ENCODE results near the gene BICDL1. TPM values are rescaled to one million over a fixed set of nuclear protein-coding genes. Genes with fewer than 3 reads are reported as not detected.
"Not testable (repeated sequence)": the region's sequence is repeated elsewhere in the genome, so short reads cannot be mapped to it uniquely, and the experiment has no call there.

BICDL1 gene
- total RNA-seq, 4 donors from 2014 or later = 58.6 to 219 (median 61.6) TPM; not detected in 1

DNA sequence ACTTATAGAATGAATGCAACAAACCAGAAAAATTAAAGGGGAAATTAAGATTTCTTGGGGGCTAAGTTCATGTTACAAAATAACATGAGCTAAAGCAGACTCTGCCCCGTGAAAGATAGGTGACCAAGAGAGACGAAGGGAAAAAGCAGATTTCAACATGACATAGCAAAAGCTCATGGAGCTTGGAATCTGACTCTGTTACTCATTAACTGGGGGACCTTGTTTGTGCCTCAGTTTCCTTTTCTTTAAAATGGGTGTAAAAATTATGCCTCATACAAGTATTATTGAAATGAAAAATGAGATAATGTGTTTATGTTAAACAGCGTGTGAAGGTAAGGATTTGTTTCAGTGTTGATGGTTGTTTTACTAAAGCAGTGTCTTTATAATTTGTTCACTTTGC lies 11.5 kb downstream of the BICDL1 start:
- TF ChIP-seq CTCF (IDR thresholded peaks at IDR 0.05) = no peak
- no peak for ATAC-seq (ENCODE audit: low FRiP score)
- no peak for DNase-seq (ENCODE audit: low spot score)

DNA sequence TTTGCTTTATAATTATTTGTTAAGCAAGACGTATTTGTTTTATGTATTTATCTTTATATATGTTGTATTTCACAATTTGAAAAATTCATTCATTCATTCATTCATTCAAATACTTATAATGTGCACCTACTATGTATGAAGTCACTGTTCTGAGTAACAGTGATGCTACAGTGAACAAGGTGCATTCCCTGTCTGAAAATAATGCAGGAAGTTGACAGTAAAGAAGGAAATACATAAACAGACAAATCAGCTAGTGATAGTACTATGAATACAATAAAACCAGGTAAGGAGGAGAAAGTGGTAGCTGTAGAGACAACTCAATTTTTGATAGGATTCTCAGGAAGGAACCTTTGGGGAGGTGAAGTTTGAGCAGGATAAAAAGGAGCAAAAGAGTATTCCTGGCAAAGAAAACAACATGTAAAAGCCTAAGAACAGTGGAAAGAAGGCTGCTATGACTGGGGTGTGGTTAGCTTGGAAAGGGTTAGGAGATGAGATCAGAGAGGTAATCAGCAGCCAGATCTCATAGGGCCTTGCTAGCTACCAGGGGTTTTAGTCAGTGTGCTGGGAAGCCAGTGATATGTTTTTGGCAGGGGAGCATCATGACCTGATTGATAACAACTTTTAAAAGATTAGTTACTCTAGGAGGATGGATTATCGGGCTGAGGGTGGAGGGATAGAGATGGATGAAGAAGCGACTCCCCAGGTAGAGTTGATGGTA lies 17.4 kb downstream of the BICDL1 start:
- no peak for TF ChIP-seq CTCF (IDR thresholded peaks at IDR 0.05)
- ATAC-seq (ENCODE audit: low FRiP score) (peak; percentile 34), DNase-seq (ENCODE audit: low spot score) (no peak)

- ATAC-seq (ENCODE audit: low FRiP score) (no peak), DNase-seq (ENCODE audit: low spot score) (no peak)
- no peak for TF ChIP-seq CTCF (IDR thresholded peaks at IDR 0.05)
Measured at GRCh38 chr12:120007272-120007671, 18.2 kb downstream of the BICDL1 start.

DNA sequence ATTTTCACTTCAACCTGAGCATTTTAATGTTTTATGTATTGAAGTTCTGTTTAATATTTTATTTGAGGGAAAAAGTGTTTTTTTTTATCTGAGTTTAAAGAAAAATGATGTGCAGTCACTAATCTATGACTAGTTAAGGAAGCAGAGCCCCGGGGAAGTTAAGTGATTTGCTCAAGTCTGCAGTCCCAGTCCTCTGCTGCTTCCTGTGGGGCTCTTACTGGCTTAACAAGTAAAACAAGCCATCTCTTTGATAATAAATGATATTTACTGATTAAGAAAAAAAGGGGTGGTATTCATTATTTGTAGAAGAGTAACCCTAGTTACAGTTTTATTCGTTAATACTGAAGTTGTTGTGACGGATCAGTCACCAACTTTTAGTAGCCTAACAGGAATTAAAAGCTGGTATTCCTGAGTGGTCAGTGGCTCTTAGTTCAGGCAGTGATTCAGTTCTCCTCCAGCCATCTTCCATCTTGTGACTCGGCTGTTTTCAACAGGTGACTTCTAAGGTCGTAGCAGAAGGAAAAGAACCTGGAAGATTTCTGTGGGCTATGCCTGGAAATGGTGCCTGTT lies 21.7 kb downstream of the BICDL1 start:
- TF ChIP-seq CTCF (IDR thresholded peaks at IDR 0.05) = no peak
- no peak for DNase-seq (ENCODE audit: low spot score)
- ATAC-seq (ENCODE audit: low FRiP score) = no peak

- no peak for DNase-seq (ENCODE audit: low spot score)
- no peak for ATAC-seq (ENCODE audit: low FRiP score)
- no peak for TF ChIP-seq CTCF (IDR thresholded peaks at IDR 0.05)
Measured at GRCh38 chr12:120012067-120012621, 23.1 kb downstream of the BICDL1 start.

DNA sequence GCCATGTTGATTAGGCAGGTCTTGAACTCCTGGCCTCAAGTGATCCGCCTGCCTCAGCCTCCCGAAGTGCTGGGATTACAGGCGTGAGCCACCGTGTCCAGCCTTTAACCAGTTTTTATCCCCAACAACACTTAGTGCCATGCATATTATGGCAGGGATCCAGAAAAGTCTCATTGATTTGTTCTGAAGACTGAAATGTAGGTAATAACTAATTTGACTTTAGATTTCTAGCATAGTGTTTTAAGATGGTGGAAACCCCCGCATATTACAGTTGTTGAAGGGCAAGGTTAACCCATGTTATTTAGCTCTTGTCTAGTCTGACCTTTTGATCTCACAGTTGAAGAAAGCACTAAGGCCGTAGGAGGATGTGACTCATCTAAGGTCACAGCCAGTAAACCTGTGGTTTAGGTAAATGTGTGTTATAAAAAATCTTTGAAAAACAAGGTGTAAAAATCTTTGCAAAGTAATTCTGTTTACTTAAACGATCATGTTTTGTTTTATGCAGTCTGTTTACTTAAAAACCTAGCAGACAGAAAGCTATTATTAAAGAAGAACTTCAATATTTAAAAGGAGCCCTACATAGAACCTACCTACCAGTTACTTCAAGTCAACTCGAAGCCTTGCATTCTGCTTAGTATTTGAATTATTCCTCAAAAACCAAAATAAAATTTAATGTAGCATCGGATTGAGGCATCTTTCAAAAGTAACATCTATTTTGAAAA lies 24.8 kb downstream of the BICDL1 start:
- TF ChIP-seq CTCF (IDR thresholded peaks at IDR 0.05) = no peak
- ATAC-seq (ENCODE audit: low FRiP score) (no peak), DNase-seq (ENCODE audit: low spot score) (no peak)

DNA sequence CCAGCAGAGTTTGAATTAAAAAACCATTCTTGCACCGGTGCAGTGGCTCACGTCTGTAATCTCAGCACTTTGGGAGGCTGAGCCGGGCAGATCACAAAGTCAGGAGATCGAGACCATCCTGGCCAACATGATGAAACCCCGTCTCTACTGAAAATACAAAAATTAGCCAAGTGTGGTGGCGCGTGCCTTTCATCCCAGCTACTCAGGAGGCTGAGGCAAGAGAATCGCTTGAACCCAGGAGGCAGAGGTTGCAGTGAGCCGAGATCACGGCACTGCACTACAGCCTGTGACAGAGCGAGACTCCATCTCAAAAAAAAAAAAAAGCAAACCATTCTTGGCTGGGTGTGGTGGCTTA lies 25.3 kb downstream of the BICDL1 start:
- not testable (repeated sequence) for DNase-seq (ENCODE audit: low spot score); ATAC-seq (ENCODE audit: low FRiP score)
